DMS114 treated with DMSO at 0.1 percent for 48 hours (cell line): ENCODE results near the gene ATAD1.
A peak's percentile ranks its signal among the peaks of the same experiment; 100 is the strongest.
"Not testable (repeated sequence)": the region's sequence is repeated elsewhere in the genome, so short reads cannot be mapped to it uniquely, and the experiment has no call there.

Experiments
- DNase-seq: peaks from one replicate; lab custom pipeline; 2025; ENCODE audit not compliant: unreplicated experiment; lab: John Stamatoyannopoulos, UW

Gene ATAD1

DNA sequence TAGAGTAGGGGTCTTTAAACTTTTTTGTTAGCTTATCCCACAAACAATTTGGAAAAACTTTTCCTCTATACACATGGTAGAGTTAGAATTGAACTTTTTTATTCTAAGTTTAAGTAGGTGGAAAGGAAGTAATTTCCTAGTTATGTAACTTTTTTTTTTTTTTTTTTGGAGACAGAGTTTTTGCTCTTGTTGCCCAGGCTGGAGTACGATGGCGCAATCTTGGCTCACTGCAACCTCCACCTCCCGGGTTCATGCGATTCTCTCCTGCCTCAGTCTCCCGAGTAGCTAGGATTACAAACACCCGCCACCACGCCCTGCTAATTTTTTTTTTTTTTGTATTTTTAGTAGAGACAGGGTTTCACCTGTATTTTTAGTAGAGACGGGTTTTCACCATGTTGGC is 28.7 kb upstream of the ATAD1 start:
- DNase-seq, result not testable (repeated sequence)

DNA sequence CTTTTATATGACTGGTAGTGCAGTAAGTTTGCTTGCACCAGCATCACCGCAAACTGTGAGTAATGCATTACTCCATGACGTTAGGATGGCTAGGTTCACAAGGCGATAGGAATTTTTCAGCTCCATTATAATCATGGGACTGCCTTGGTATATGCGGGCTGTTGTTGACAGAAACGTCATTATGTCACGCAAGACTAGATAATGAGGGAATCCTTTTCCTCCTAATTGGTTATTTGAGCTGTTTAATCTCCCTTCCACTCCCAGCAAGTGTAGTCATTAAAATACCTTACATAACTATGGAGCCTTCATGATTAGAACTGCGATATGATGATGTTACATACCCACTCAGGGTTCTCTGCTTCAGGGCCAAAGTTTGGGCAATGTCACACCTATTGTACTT is 28.0 kb upstream of the ATAD1 start:
- DNase-seq, result peak; percentile 75

- DNase-seq, result peak; percentile 58
Observed at GRCh38 chr10:87845624-87845998, 27.6 kb upstream of the ATAD1 start.

DNA sequence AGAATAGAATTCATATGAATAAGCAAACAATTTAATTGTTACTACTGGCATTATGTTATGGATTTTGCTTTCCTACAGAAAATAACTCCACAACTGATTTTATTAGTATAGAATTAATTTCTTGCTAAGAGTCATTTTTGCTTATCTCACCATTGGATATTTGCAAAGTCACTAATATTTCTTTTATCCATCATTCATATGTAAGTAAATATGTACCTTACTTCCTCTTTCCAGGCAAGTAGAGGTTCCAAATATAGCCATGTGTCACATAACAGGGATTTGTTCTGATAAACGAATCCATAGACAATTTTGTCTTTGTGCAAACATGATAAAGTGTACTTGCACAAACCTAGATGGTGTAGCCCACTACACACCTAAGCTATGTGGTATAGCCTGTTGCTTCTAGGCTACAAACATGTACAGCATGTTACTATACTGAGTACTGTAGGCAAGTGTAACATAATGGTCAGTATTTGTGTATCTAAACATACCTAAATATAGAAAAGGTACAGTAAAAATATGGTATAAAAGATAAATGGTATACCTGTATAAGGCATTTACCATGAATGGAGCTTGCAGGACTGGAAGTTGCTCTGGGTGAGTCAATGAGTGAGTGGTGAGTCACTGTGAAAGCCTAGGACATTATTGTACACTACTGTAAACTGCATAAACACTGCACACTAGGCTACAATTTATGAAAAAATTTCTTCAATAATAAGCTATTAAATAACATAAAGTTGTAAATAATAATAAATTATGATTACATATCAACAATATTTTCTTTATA is 27.0 kb upstream of the ATAD1 start:
- DNase-seq, result no peak

DNA sequence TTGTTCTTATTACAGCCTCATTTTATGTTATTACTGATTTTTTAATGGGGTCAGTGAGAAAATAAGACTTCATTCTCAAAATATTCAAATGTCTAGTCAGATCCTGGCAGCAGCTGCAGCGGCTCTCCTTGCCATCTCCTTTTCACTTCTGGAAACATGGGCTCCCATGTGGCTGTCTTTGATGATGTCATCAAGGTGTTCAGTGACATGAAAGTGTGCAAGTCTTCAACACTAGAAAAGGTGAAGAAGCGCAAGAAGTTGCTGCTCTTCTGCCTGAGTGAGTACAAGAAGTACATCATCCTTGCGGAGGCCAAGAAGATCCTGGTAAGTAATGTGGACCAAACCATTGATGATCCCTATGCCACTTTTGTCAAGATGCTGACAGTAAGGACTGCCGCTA is 25.7 kb upstream of the ATAD1 start:
- no peak for DNase-seq

GRCh38 chr10:87842776-87843497 is 24.9 kb upstream of the ATAD1 start:
- no peak for DNase-seq

GRCh38 chr10:87842220-87842641 is 24.2 kb upstream of the ATAD1 start:
- DNase-seq, result no peak

GRCh38 chr10:87841186-87841585 is 23.2 kb upstream of the ATAD1 start:
- no peak for DNase-seq

DNA sequence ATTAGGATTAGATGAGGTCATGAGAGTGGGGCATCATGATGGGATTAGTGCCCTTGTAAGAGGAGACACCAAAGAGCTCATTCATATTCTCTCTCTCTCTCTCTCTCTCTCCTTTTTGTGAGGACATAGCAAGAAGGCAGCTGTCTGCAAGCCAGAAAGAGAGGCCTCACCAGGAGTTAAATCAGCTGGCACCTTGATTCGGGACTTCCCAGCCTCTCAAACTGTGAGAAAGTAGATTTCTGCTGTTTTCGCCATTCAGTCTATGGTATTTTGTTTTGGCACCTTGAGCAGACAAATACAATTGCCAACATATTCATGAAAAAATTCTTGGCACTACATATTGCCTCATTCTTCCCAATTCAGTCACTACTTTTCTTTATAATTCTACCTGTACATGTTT is 20.6 kb upstream of the ATAD1 start:
- no peak for DNase-seq

DNA sequence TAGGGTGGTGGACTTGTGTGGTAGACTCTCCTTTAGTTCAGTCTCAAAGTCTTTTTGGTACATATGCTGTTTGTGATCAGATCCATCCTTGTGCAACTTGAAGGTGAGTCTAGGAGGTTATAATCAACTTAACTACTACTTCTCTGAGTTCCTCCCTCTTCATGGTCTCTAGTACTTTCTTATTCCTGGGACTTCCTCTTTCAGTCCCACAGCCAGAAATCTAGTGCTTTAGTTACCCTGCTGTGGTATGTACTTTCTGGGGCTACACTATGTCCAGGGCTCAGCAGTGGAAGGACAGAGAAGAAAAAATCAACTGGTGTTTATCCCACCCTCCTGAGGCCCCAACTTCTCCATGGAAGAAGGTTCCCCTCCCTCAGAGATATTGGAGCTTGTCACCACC is 19.4 kb upstream of the ATAD1 start:
- no peak for DNase-seq

DNA sequence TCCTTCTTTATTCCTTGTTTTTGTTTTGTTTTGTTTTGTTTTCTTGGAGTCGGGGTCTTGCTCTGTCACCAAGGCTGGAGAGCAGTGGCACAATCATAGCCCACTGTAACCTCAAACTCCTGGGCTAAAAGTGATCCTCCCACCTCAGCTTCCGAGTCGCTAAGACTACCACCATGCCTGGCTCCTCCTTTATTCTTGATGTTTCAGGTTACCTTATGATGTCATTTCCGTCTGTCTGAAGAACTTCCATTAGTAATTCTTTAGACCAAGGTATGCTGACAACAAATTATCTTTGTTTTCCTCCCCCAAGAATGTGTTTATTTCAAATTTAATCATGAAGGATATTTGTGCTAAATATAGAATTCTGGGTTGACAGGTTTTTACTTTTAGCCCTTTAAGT is 18.1 kb upstream of the ATAD1 start:
- no peak for DNase-seq

DNA sequence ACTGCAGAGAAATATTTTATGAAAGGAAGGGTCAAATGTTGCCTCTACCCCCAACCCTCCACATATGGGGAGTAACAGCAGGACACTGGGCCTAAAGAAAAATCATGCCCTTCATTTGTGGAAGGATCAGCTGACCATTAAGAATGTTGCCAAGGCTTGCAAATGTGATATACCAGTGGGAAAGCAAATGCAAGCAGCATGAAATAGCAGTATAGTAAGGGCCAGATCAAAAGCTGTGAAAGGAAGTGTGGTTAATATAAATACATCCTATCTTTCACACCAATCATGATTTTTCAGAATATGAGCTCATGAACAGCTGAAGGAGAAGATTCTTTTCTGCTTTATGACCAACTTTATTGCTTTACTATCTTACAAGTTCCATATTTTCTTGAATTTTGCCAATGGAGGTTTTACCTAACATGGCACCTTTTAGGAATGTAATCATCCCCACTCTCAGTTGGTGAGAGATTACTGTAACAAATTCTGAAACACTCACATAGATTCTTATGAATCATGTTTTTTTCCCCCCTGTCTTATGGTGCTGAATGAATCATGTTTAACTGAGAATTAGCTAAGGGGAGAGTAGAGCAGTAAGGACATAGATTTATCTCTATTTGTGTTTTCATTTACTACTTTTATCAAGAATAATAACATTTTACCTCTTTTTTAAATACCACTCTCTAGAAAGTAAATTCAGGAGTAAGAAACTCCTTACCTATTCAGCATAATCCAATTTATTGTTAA is 12.1 kb upstream of the ATAD1 start:
- DNase-seq, result no peak

DNA sequence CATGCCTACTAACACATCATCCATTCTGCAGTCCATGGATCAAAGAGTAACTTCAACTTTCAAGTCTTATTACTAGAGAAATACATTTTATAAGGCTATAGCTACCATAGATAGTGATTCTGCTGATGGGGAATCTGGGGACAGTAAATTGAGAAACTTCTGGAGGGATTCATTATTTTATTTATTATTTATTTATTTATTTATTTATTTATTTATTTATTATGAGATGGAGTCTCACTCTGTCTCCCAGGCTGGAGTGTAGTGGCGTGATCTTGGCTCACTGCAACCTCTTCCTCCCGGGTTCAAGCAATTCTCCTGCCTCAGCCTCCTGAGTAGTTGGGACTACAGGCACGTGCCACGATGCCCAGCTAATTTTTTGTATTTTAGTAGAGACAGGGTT is 11.0 kb upstream of the ATAD1 start:
- not testable (repeated sequence) for DNase-seq

DNA sequence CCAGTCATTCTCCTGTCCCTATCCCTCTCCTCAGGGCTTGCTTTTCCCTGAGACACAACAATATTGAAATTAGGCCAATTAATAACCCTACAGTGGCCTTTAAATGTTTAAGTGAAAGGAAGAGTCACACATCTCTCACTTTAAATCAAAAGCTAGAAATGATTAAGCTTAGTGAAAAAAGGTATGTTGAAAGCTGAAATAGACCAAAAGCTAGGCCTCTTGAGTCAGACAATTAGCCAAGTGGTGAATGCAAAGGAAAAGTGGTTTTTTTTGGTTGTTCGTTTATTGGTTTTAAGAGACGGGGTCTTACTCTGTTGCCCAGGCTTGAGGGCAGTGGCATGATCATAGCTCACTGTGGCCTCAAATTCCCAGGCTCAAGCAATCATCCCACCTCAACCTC is 9.7 kb upstream of the ATAD1 start:
- DNase-seq, result no peak

- DNase-seq, result no peak
Observed at GRCh38 chr10:87826653-87827052, 8.6 kb upstream of the ATAD1 start.

DNA sequence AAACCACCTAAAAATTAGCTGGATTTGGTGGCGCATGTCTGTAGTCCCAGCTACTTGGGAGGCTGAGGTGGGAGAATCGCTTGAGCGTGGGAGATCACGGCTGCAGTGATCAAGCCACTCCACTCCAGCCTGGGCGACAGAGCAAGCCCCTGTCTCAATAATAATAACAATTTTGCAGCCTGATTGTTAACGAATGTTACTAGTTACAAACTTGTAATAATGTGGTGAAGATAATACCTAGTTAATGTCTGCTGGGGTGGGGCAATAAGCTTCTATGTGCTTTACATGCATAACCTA is 1.2 kb upstream of the ATAD1 start:
- DNase-seq, result no peak

DNA sequence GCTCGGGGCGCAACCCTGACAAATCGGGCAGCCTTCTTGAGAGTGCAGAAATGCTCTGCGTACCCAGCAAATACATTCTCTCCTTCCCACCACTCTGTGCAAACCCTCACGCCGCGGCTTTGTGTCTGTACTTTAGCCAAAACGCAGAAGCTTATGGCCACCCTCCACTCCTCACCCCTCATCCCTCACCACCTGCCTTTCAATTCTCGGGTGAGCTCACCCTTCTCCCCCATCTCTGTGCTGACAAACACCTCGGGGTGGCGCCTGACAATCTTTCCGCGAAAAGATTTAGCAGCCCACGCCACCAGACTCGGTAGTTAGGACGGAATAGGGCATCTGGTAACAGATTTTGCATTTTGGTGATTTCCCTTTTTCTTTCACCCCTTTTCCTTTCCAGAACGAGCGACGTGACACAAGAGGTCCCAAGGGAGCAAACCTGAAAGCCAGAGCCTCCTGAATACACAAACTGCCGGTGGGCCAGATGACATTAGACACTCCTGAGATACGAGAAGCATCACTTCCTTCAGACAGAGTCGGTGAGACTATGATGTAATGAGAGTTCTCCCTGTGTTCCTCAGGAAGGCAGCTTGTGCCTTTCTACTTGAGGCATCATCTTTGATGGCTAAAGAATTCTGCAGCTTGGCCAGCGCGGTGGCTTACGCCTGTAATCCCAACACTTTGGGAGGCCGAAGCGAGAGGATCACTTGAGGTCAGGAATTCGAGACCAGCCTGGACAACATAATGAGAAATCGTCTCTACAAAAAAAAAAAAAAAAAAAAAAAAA is 671 bp upstream of the ATAD1 start:
- DNase-seq, result no peak

DNA sequence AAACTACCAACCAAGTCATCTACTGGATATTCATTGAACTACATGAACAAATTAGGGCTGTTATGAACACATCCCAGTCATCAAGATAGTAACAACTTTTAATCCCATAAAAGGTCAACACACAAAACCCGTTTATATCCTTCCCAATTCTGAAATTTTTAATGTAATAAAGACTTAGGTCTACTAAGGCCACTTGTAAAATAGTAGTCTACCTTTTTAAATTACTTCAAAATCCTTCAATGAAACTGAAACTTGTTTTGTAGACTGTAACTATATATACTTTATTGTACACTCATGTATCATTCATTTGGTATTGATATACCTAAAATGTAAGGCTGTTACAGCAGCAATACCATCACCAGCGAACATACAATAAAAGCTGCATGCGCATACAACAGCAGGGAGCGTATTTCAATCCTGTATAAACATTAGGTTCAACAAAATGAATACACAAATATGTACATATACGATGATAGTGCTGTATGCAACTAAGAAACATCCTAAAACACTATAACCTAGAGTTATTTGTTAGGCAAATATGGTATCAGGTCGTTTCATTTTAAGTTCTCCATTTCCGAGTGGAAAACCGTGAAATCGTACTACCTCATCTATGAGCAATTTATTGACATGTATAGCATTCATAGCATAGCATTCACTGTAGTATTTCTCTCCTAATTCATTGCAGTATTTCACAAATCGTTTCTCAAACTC is 973 bp downstream of the ATAD1 start:
- peak; percentile 29 for DNase-seq

GRCh38 chr10:87816163-87816897 is 1.7 kb downstream of the ATAD1 start:
- DNase-seq, result peak; percentile 11

DNA sequence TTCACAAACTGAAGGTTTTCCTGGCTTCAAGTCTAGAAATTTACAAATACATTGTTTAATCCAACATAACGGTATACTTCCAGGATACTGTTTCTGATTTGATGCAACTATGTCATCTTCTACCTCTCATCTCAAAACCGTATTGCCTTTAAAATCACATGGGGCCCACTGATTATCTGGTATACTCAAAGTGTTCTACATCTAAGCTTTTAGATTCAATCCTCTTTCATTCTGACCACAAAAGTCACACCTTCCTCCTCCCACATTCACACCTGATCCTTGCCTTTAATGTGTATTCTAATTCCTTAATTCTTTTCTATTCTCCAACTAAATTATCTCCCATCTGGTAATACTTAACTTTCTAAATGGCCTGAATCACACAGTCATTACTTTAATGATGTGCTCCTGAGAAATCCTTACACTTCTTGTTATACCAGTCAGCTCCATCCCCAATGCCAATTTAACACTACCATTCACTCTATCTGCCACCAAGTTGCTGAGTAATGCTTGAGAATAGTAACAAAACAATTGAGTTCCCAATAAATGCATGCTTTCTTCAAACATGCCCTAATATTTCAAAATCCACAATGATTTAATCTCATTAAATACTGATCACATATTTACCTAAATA is 13.0 kb downstream of the ATAD1 start:
- DNase-seq, result no peak
